ENCODE measurements around the gene TTC34.

The TTC34 gene

GRCh38 chr1:2625311-2625710 lies 176.2 kb downstream of the TTC34 start:
- DNase-seq (ENCODE audit: low read depth), result no peak

- no peak for DNase-seq (ENCODE audit: low read depth)
Measured at GRCh38 chr1:2624735-2625300, 176.7 kb downstream of the TTC34 start.

- no peak for DNase-seq (ENCODE audit: low read depth)
Measured at GRCh38 chr1:2623571-2624337, 177.7 kb downstream of the TTC34 start.

- no peak for DNase-seq (ENCODE audit: low read depth)
Measured at GRCh38 chr1:2617971-2618470, 183.5 kb downstream of the TTC34 start.

DNA sequence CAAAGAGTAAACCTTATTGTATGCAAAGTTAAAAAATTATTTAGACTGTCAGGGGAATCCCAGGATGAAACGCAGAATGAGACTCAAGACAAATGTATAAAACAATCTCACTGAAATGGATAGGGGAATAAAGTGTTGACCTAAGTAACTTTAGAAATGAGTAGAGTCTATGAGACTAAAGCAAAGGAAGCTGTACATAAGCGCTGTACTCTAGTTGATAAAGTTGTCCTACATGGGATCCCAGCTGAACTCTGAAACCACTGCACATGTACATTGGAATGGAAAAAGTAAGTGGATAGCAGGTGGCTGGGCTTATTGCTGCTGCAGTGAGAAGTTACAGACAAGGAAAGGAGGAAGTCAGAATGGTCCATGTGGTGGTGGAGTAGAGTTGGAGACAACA lies 187.3 kb downstream of the TTC34 start:
- DNase-seq (ENCODE audit: low read depth), result no peak

DNA sequence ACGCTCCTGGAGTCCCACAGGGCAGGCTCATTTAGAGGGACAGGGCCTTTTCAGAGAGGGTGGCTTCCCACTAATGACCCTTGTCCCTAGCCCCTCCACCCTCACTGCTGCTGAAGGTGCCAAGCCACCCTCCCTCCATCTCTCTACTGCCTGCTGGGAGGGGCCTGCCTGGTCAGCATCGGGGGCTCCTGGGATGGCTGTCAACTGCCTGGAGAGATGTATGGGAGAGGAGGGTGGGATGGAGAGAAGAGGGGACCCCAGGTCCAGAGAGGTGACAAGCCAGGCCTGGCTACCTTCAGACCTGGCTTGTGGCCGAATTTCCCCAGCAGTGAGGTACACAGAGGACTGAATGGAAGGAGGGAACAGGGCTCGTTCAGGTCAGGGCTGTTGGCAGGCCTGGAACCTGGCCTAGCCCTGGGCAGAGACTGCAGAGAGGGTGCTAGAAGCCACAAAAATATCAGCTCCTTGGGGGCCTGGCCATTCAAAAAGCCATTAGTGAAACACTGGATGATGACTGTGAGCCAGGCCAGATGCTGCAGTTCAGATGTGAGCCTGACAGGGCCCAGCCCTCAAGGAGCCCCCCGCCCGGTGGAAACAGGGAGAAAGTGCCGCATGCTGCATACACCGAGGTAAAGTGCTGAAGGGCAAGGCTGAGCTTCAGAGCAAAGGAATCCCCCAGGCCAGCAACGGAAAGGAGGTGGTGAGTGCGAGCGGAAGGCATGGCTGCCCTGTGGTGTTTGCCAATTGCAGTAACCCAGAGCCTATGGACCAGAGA lies 188.7 kb downstream of the TTC34 start:
- no peak for DNase-seq (ENCODE audit: low read depth)

- no peak for DNase-seq (ENCODE audit: low read depth)
Measured at GRCh38 chr1:2611621-2612437, 189.7 kb downstream of the TTC34 start.

DNA sequence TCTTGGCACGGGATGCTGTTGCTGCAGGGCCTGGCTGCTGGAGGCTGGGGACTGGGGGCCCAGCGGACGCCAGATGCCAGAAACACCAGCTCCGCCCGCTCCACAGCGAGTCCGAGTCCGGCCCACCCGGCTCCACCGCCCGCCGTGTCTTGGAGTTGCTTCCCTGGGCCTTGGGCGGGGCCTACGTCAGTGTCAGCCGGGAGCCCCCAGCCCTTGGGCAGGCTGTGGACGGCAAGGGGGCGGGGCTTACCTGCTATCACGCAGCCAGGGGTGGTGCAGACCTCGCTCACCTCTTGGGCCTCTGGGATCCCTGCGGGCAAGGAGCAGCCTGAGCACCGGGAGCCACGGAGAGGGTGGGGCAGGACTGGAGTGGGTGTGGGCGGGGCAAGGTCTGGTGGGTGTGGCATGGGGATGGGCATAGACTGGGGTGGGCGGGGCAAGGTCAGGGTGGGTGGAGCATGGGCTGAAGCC lies 190.4 kb downstream of the TTC34 start:
- no peak for DNase-seq (ENCODE audit: low read depth)

GRCh38 chr1:2610036-2610959 lies 191.2 kb downstream of the TTC34 start:
- no peak for DNase-seq (ENCODE audit: low read depth)

GRCh38 chr1:2609319-2610035 lies 192.0 kb downstream of the TTC34 start:
- no peak for DNase-seq (ENCODE audit: low read depth)

DNA sequence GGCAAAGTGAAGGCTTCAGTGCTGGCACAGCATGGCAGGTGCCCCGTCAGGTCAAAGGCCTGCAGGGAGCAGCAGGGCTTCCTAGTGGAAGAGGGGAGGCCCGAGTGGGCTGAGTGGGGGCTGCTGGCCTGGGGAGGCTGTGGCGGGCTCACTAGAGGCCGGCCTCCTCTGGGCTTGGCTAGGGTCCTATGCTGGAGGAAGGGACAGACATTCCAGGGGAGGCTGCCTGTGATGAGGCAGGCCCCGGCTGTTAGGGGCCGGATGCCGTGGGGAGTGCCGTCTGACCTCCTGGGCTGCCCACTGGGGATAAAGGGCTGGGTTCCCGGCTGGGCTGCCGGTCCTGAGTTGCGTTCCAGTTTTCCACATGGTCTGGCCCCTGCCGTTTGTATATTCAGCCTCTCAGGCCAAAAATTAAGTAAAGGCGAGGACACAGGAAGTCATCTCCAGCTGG lies 193.8 kb downstream of the TTC34 start:
- DNase-seq (ENCODE audit: low read depth), result no peak

- no peak for DNase-seq (ENCODE audit: low read depth)
Measured at GRCh38 chr1:2606881-2607621, 194.4 kb downstream of the TTC34 start.

DNA sequence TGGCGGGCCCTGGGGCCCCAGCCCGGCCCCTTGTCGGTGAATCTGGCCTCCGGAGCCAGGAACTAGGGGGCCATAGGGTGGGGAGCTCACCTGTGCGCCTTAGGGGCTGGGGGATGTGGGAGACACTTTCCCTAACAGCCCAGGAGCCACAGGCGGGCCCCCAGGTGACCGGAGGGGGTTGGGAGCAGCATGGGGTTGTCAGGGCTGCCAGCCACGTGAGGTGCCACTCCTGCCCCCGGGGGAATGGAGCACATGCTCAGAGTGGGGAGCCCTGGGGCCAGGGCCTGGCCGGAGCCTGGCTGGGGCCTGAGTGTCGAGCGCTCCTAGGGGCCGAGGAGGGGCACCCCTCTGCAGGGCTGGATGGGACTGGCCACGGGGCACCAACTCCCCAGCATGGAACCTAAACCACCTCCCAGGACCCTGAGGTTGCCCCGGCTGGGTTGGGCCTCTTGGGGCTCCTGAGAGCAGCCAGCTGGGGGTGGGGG lies 195.1 kb downstream of the TTC34 start:
- no peak for DNase-seq (ENCODE audit: low read depth)

DNA sequence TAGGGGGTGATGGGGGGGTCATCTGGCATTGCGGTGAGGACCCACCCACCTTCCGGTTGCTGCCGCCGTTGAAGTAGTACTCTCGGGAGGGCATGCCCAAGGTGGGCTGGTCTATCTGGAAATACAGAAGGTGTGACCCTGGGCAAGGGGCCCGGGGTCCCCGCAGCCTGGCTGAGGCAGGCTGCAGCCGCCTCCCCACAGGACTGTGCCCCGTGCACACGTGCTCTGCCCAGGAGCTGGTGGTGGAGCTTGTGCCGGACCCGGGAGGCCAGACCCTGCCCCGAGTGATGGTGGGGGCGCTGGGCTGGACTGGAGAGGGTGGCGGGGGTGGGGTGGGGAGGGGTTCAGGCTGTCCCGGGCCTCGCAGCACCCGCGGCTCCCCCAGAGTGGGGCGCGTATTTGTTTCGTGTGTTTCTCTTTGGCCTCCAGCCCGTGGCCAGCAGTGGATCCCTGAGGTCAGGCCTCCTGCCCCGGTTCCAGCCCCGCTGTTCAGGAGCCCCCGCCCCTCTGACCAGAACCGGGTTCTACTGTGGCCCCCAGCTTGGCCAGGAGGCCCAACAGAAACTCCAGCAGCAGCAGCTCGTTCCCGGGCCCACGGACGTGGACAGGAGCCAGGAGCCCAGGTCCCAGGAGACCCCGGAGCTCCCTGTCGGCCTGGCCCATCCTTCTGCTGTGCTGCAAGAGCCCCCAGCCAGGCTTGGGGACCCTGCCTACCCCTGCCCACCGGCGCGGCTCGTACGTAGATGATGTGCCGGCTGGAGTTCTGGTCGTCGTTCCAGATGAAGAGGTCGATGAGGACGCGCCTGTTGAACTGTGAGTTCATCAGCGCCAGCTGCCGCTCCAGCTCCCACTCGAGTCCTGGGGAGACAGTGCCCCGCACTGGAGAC lies 195.7 kb downstream of the TTC34 start:
- DNase-seq (ENCODE audit: low read depth), result no peak

DNA sequence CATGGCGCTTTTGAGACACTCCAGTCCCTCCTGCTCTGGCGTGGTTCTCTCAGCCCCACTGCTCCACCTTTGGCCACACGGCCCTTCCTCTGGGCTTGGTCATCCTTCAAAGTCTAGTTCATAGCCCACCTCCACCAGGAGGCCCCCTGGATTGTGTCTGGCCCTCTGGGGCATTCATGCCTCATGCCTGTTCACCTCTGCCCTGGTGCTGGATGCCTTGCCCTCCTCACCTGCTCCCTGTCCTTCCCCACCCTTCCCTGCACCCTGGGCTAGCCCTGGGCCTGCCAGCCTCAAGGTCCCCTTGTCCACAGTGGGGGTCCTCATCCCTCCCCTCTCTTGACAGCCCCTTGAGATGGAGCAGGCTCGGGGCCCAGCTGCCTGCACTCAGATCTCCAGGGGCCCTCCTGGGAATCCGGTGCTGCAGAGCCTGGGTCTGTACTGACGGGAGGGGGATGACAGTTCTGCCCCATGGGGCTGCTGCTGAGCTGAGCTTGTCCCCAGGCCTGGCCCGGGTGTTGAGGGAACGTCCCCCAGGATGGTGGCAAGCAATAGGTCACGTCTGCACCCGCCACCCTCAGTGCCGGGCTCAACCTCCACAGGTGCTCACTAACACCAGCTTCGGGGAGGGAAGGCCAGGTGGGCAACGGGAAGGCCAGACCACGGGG lies 196.5 kb downstream of the TTC34 start:
- no peak for DNase-seq (ENCODE audit: low read depth)

- no peak for DNase-seq (ENCODE audit: low read depth)
Measured at GRCh38 chr1:2604156-2604843, 197.2 kb downstream of the TTC34 start.
